ENCODE results near the gene AXDND1. TPM values are rescaled to one million over a fixed set of nuclear protein-coding genes. Genes with fewer than 3 reads are reported as not detected.

The AXDND1 gene, protein sequence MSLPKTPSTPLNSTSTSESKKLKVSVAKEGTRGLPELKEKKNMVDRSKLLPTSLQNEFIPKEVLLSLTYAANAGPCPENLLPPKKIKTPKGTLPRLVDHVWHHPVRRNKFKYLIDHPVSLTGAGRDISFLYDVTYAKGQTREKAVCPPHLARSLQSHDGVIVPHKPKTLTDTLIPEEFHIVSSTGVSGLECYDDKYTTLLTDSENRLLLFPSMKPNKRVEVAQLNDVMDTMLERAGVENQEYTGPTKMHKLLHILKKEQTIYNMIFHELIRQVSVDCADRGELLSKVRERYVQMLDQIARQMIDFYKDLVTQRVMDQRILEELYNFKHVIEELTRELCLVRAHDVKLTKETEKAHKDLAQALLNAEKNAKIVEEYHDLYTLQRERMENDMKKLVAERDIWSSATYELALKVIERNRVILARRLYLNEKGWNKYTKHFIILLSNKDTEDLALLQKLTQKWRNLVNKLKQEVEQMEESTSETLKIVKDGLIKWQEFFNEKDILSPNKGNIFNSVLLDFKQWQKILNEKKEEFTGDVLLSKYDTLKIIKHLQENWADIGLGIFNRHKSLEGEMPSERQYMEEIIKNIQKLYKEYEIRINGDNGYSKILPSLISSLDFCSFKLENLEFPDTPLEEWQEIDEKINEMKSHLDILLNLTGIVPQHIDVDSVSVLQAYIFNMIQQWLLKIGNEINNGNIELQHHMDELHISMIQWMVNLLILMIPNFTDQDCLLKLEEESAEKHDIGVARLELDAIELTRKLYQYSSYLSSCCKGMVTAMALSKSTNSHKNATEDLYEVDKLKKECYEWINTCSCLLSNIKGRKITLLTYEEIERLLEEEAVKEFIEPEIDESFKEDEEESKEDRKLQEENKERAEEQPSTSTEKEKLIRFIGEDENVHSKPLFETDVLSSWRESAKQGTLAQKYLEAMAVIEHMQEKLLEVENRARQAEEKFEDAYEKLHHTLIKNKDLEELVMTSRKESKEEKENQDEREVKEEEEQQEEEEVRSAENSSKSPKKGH
- polyA plus RNA-seq (ENCODE audit: insufficient read length in 3 of 3): 10 to 100 TPM; 10.5 to 12.7 (median 11.5) TPM

DNA sequence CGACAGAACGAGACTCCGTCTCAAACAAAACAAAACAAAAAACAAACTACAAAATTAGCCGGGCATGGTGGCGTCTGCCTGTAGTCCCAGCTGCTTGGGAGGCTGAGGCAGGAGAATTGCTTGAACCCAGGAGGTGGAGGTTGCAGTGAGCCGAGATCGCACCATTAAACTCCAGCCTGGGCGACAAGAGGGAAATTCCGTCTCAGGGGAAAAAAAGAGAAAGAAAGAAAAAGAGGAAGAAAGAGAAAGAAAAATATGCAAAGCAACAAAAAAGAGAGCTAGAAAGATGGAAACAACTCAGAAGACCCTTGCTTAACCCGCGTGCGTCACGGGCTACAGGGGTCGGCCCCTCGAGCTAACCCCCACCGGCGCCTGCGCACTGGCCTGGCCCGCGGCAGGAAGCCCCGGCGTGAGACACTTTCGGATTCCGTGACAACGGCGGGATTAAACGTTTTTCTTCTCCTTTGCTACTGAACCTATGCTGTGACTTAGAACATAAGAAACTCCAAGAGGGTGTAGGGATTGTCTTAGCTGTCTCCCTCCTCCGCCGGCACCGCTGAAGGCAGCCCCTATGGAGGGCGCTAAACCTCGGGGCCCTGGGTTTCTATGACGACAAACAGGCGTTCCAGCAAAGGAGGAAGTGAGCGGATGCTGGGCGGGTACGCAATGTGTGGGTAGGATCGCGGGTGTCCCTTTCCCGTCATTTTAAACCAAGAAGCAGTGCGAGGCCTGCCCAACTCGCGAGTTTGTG is at the start of gene AXDND1:
AXDND1 (plus strand) TSS at position 630 of the 751 bp plus-strand sequence. CDS start 539 bp downstream, outside the sequence.
- DNase-seq (ENCODE audit: low read depth in 3 of 3, low spot score in 2 of 3): peak; percentile 80 to 88 (median 83)

DNA sequence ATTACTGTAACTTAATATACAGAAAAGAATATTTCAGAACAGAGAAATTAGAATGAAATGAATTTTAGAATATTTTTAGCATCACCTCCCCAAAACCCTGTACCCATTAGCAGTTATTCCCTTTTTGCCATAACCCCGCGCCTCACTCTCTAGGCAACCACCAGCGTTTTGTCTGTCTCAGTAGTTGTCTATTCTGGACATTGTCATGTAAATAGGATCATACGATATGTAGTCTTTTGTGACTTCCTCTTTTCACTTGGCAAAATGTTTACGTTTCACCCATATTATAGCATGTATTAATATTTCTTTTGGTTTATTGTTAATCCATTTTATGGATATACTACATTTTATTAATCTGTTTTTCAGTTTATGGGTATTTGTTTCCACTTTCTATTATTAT is 47.3 kb upstream of the AXDND1 start:
- no peak for DNase-seq (ENCODE audit: low read depth in 3 of 3, low spot score in 2 of 3)

DNA sequence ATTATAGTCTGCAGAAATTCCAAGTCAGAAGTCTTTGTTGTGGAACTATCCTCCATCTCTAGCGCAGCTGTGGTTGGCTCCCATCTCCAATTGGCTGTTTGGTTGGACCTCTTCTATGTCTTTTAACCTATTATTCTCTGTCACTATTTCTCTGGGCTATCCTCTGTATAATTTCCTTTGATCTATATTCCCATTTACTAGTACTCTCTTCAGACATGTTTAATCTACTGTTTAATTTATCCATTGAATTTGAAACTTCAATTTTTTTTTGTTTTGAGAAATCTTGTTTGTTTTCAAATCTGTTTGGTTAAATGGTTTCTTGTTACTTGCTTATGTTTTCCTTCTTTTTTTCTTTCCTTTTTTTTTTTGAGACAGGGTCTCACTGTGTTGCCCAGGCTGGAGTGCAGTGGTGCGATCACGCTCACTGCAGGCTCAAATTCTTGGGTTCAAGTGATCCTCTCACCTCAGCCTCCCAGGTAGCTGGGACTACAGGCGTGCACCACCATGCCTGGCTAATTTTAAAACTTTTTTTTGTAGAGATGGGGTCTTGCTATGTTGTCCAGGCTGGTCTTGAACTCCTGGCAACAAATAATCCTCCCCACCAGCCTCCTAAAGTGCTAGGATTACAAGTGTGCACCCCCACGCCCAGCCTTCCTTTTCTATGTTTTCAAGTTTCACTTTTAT is 44.1 kb upstream of the AXDND1 start:
- no peak for DNase-seq (ENCODE audit: low read depth in 3 of 3, low spot score in 2 of 3)

DNA sequence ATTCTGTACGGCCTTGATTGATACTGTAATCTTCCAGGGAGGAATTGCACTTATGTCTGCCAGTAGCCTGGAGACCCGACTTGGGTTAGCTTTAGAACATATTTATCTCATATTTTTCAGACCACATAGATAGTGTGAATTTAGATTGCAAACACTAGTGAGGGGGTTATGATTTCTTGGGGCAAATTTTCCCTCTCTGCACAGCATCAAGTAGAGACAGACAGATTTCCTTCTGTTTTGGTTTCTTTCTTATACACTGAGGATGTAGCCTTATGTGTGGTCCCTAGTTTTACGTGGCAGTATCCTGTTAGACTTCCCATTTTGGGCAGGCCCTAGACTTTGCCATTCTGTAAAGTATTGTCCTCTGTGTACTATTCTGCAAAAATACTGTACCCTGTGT is 43.2 kb upstream of the AXDND1 start:
- no peak for DNase-seq (ENCODE audit: low read depth in 3 of 3, low spot score in 2 of 3)

DNA sequence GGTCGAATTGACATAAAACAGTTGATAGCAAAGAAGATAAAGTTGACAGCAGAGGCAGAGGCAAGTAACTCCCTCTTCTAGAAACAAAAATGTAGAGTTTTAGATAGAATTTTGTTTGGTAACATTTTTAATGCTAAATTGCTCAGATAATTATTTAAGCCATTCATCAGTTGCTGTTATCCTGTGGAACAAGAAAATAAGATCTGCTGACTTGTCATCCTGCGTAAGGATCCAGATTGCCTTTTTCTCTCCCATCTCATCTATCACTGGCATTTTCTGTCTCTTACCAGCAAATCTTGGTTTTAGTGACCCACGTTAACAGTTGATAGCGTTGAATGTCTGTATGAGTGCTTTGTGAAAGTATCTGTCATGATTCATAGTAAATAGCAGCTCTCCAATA is 42.3 kb upstream of the AXDND1 start:
- DNase-seq (ENCODE audit: low read depth in 3 of 3, low spot score in 2 of 3): no peak

DNA sequence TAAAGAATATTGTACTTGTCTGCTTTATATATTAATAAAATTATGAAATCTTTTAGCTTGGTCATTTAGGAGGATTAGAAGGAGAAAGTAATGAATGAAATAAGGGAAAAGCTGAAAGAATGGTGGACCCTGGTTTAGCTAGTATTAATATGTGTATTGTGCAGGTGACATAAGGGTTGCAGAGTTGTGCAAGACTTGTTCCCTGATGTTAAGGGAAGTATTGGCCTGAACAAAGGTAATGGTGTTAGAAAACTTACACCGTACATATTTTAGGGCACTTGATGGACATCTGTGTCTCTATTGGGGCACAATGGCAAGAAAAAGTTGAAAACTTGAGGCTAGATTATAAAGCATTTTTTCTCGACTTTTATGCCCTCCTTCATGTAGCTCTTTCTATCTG is 39.9 kb upstream of the AXDND1 start:
- DNase-seq (ENCODE audit: low read depth in 3 of 3, low spot score in 2 of 3): no peak

DNA sequence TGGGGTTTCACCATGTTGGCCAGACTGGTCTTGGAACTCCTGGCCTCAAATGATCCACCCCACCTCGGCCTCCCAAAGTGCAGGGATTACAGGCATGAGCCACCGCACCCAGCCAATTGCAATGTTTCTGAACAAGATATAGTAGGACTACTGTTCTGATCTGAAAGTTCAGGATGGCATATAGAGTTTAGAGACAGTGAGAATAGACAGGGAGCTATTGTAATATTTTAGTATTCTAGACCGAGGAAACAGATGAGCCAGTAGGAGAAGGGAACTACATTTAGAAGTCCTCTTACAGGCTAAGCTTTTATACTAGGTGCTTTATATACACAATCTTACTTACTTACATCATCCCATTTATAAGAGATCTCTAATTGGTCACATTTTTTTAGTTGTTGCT is 39.0 kb upstream of the AXDND1 start:
- DNase-seq (ENCODE audit: low read depth in 3 of 3, low spot score in 2 of 3): no peak

DNA sequence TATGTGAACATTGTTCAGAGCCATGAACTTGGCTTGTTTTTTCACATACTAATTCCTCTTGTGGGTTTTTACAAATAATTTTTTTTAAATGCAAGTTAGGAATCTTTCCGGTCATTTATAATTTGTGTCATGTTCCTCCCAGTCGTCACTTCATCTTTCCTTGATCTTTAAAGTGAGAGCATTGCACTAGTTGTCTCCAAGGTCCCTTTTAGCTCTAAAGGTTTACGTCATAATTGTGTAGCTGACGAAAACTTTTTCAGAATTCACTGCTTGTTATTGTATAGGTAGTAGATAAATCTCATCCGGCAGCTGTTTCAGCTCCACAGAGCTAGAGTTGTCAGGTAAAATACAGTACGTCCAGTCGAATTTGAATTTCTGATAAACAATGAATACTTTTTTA is 38.6 kb upstream of the AXDND1 start:
- DNase-seq (ENCODE audit: low read depth in 3 of 3, low spot score in 2 of 3): no peak

DNA sequence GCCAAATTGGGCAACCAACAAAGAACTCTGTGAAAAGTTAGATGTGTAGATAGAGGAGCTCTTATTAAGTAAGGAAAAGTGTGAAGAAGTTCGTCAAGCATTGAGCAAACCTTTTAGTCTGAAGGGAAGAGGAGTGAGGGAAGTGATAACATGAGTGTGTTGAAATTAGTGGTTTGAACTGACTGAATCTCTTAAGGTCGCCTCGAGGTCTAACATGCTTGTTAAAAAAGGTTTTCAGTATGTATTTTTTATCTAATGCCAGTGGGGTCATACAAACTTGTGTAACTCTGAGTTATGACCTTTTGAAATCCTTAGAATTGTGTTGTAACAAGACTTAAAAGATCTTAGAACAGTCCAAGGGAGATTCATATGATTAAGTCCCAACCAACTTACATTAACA is 38.1 kb upstream of the AXDND1 start:
- no peak for DNase-seq (ENCODE audit: low read depth in 3 of 3, low spot score in 2 of 3)

DNA sequence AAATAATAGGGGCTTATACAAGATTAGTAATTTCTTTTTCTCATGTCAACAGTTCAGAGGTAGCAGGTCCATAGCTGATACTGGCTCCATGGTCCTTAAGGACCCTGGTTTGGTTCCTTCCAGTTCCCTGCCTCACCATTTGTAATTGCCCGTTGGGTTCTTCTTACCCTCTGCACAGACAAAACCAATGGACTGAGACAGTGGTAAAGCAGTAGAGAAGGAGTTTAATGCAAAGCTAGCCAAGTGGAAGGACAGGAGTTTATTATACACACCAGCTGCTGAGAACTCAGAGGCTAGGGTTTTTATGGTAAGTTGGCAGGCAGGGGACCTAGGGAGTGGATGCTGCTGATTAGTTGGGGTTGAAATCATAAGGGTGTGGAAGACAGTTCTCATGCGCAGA is 35.9 kb upstream of the AXDND1 start:
- no peak for DNase-seq (ENCODE audit: low read depth in 3 of 3, low spot score in 2 of 3)

DNA sequence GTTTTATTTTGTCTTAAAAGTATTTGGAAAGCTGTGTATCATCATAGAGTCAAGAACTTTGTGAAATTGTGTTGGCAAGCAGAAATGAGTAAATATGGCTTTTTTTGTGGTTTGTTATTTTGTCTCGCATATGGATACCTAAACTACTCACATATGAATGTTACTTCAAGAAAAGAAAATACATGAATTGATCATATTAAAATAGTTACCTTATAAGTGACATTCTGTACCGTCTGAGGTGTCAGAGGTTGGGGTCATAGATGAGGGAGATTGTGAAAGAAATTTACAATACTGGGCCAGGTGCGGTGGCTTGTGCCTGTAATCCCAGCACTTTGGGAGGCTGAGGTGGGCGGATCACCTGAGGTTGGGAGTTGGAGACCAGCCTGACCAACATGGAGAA is 31.3 kb upstream of the AXDND1 start:
- DNase-seq (ENCODE audit: low read depth in 3 of 3, low spot score in 2 of 3): no peak

DNA sequence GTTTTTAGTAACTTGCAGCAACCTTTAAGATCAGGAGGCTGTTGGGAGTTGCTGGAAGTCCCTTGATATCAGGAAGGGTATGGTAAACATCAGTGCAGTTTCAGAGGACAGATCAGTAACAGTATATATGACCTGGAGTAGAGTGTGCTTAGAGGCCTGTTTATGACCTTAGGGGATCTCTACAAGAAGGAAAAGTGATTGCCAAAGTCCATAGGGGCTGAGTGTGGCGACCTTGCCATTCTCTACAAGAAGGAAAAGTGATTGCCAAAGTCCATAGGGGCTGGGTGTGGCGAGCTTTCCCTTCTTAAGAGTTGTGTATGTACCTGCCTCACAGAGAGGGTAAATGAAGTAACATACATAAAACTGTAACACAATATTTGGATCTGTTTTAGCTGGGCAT is 28.5 kb upstream of the AXDND1 start:
- no peak for DNase-seq (ENCODE audit: low read depth in 3 of 3, low spot score in 2 of 3)

DNA sequence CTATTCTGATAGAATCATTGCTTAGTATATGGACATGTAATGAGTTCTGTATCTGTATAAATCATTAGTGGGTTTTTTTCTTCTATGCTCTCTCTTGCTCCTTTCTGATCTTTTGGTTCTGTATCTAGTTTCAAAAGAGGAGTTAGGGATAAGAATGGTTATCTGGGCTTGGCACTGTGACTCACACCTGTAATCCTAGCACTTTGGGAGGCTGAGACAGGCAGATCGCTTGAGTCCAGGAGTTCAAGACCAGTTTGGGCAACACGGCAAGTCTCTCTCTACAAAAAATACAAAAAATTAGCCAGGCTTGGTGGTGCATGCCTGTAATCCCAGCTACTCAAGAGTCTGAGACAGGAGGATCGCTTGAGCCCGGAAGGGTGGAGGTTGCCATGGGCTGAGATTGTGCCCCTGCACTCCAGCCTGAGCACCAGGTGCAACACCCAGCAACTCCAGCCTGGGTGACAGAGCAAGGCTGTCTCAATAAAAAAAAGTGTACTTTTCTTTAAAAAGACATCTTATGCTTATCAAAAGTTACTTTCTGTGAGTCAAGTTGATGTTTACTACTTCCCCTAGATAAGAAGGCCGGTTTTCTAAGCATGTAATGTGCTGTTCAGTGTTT is 27.7 kb upstream of the AXDND1 start:
- DNase-seq (ENCODE audit: low read depth in 3 of 3, low spot score in 2 of 3): no peak

DNA sequence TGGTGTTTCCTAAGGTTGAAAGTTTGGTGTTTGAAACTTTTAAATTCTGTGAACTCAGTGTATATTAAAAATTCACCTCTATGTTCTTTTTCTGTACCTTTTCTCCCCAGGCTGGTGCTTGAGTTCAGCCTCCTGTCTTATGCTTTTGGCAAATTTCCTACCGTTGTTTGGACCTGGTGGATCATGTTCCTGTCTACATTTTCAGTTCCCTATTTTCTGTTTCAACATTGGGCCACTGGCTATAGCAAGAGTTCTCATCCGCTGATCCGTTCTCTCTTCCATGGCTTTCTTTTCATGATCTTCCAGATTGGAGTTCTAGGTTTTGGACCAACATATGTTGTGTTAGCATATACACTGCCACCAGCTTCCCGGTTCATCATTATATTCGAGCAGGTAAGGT is 24.9 kb upstream of the AXDND1 start:
- DNase-seq (ENCODE audit: low read depth in 3 of 3, low spot score in 2 of 3): no peak

DNA sequence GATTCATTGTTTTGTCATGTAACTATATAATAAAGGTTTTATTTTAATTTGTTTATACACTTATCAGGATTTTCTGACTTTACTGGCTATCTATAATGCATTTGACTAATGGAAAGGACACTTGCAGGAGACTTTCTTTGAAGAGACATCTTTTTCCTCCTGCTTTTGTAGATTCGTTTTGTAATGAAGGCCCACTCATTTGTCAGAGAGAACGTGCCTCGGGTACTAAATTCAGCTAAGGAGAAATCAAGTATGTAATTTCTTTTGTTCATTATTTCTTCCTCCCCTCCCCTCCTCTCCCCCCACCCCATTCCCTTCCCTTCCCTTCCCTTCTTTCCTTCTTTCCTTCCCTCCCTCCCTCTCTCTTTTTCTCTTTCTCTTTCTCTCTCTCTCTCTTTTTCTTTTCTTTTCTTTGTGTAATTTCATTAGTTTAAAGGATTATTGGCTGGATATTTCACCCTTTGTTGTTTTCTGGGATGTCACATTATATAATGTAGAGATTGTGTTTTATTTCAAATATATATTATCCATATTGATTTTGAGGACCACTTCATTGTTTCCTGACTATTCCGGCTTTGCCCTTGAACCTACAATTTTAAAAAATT is 23.7 kb upstream of the AXDND1 start:
- DNase-seq (ENCODE audit: low read depth in 3 of 3, low spot score in 2 of 3): no peak

DNA sequence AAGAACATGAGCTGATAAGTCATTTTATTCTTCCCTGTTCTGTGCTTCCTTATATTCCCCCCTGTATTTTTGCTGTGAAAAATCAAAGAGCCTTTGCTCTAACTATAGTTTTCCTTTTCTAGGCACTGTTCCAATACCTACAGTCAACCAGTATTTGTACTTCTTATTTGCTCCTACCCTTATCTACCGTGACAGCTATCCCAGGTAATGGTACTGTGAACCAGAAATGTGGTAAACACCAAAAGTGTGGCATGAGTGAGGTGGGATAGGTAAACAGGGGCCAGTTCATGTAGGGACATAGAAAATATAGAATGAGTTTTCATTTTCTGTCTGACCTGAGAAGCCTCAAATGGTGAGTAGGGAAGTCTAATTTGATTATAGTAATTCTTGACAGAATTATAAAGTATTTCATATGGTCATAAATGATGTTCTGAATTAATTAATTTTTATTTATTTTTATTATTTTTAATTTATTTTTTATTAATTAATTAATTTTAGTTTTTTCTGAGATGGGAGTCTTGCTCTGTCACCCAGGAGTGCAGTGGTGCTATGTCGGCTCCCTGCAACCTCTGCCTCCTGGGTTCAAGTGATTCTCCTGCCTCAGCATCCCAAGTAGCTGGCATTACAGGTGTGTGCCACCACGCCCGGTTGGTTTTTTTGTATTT is 22.9 kb upstream of the AXDND1 start:
- DNase-seq (ENCODE audit: low read depth in 3 of 3, low spot score in 2 of 3): no peak

DNA sequence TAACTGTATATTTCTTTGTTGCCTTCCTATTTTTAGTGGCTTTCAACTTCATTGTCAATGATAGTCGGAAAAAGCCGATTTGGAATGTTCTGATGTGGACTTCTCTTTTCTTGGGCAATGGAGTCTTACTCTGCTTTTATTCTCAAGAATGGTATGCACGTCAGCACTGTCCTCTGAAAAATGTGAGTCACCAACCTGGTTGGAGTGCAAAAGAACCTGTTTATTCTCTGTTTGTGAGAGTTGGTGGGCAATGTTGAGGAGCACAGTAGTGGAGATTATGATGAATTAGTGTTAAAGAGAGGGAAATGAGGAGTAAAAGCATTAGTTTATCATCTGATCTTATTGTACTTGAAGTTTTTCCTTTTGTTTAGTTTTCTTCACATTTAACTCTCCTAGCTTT is 14.5 kb upstream of the AXDND1 start:
- DNase-seq (ENCODE audit: low read depth in 3 of 3, low spot score in 2 of 3): no peak

DNA sequence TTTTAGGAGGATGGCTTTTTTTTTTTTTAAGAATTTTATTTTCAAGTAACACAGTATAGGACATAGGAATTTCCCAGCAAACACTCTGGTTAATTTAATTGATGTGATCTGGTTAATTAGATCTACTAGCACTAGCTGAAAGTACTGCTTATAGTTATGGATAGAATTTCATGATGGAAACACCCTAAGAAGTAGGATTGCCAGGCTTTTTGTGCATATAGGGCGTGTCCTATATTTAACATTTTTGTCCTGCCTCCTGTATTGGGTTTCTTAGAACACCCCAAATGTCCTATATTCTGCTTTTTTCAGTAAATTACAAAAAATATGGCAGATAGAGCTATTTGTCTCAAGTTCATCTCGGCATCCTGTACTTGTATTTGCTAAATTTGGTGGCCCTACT is 13.5 kb upstream of the AXDND1 start:
- no peak for DNase-seq (ENCODE audit: low read depth in 3 of 3, low spot score in 2 of 3)

DNA sequence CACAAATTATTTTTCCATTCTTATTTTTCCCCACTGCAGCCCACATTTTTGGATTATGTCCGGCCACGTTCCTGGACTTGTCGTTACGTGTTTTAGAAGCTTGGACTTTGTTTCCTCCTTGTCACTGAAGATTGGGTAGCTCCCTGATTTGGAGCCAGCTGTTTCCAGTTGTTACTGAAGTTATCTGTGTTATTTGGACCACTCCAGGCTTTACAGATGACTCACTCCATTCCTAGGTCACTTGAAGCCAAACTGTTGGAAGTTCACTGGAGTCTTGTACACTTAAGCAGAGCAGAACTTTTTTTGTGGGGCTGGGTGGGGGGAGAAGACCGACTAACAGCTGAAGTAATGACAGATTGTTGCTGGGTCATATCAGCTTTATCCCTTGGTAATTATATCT is 12.2 kb upstream of the AXDND1 start:
- no peak for DNase-seq (ENCODE audit: low read depth in 3 of 3, low spot score in 2 of 3)
